Testis (tissue), 2 donors: ENCODE results near the gene LPCAT3.

Source experiments
- CTCF ChIP-seq, 3 experiments: fragments of 450-650 bp in 2 of 3; fragments of 200-600 bp in 1 of 3; sonication (generic) in 1 of 3; IDR thresholded peaks; one replicate each; pipeline ENCODE4 v1.5.1; 2016 to 2019; ENCODE audit warnings: antibody characterized with exemption in 3 of 3, mild to moderate bottlenecking in 2 of 3, moderate library complexity in 1 of 3
- POLR2A ChIP-seq: fragments of 450-650 bp; IDR thresholded peaks from one replicate; pipeline ENCODE4 v1.6.1; 2017; ENCODE audit warnings: antibody characterized with exemption, mild to moderate bottlenecking, moderate library complexity

GRCh38 chr12:6947615-6948014 lies 70.7 kb downstream of the LPCAT3 start:
- no peak for TF ChIP-seq POLR2A
- TF ChIP-seq CTCF (IDR thresholded peaks at IDR 0.05): no peak
